HUES64 (cell line): ENCODE results near the gene MRPL14.

ENCODE experiments used
- H3K27ac ChIP-seq: 2 replicates; pipeline ENCODE4 v1.7.0; 2013; ENCODE audit warnings: low read depth, low read length, inconsistent platforms
- H3K27me3 ChIP-seq: 2 replicates; pipeline ENCODE4 v1.6.1; 2013; ENCODE audit warnings: mild to moderate bottlenecking, low read length; ENCODE audit not compliant: insufficient read depth
- H3K36me3 ChIP-seq: 2 replicates; pipeline ENCODE4 v1.6.1; 2013; ENCODE audit warnings: mild to moderate bottlenecking, low read length; ENCODE audit not compliant: insufficient read depth
- H3K4me1 ChIP-seq: 2 replicates; pipeline ENCODE4 v1.6.1; 2013; ENCODE audit warnings: mild to moderate bottlenecking, low read length, moderate library complexity; ENCODE audit not compliant: insufficient read depth
- H3K4me3 ChIP-seq: 2 replicates; pipeline ENCODE4 v1.5.1; 2013; ENCODE audit warnings: mild to moderate bottlenecking, low read length, moderate library complexity
- H3K9ac ChIP-seq: 2 replicates; pipeline ENCODE4 v1.6.1; 2013; ENCODE audit warnings: mild to moderate bottlenecking, low read depth, low read length
- H3K9me3 ChIP-seq: 2 replicates; pipeline ENCODE4 v1.6.1; 2013; ENCODE audit warnings: low read depth, low read length; ENCODE audit not compliant: insufficient read depth
- WGBS: fragments of 150-250, 120-280 bp; methylation state at CpG from one replicate; pipeline ENCODE4 v1.1.7; 2013; ENCODE audit warnings: missing lambda C conversion rate; 5-methylcytosine and 5-hydroxymethylcytosine counted together

MRPL14 gene

DNA sequence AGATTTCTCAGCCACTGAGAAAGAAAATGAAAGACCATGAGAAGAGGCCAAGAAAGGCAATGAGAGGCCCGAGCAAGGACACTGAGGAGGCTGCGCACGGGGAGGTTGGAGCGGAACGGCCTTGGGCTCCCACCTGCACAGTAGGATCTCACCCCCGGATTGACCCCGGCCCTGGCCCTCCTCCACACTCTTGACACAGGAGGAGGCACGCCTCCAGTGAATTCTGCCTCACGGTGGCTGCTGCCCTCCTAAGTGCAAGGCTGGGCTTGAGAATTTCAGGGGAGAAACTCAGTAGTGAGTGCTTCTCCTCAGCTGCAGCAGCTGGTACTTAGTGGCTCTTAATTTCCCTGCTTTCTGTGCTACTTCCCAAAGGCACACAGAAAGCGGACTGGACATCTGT, 18.0 kb downstream of the MRPL14 start:
- no peaks in the 10 kb centered on the region for H3K27me3 ChIP-seq
- H3K9me3 ChIP-seq, result no peaks in the 10 kb centered on the region
- H3K4me1 ChIP-seq, result no peaks in the 10 kb centered on the region
- no peak overlapping the region for H3K4me3 ChIP-seq
- 91% methylated on average over 10 of the region's 10 CpGs for WGBS
- no peak overlapping the region for H3K9ac ChIP-seq
- H3K27ac ChIP-seq, result no peak overlapping the region
- H3K36me3 ChIP-seq, result peaks cover 92% of the 10 kb centered on the region

DNA sequence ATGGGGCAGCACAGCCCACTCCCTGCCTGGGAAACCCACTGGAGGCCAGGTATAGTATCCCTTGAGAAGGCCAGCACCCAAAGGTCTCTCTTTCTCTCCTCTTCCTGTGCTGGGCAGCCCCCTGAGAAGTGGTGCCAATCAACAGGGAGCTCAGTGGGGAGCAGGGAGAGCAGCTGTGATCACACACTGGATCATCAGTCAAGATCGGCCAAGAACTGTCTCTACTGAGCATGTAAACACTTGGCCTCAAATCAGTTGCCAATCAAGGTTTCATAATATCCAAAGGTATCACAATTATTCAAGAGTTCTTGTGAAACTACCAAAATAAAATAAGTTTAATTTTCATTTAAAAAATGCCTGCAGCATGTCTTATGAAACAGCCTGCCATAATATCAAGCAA, 18.8 kb downstream of the MRPL14 start:
- Histone ChIP-seq H3K27ac (no peak overlapping the region), H3K9me3 (no peaks in the 10 kb centered on the region), H3K9ac (no peak overlapping the region), H3K4me3 (no peak overlapping the region), H3K4me1 (no peaks in the 10 kb centered on the region), H3K27me3 (no peaks in the 10 kb centered on the region), H3K36me3 (peaks cover 92% of the 10 kb centered on the region)
- 87% methylated on average over 1 of the region's 1 CpG for WGBS

DNA sequence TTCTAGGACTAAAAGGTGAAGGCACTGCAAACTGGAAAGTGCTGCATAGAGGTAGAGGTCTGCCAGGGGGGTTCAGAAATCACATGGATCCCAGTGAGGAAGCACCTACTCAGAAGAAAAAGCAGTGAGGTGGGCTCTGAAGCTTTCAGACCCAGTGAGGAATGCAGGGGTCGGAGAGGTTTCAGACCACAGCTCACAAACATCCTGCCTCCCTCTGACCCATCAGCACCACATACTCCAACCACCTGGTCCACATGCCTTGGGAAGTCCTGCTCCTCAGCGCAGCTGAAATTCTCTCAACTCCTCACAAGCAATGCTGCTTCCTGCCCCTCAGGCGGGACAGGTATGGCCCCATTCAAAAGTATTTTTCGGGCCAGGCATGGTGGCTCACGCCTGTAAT, 20.2 kb downstream of the MRPL14 start:
- WGBS, result 94% methylated on average over 5 of the region's 5 CpGs
- no peak overlapping the region for H3K9ac ChIP-seq
- H3K27me3 ChIP-seq, result no peaks in the 10 kb centered on the region
- peaks cover 81% of the 10 kb centered on the region for H3K36me3 ChIP-seq
- no peak overlapping the region for H3K27ac ChIP-seq
- H3K4me1 ChIP-seq, result peaks cover 3% of the 10 kb centered on the region; the same call in 1 of the 2 replicates
- no peak overlapping the region for H3K4me3 ChIP-seq
- H3K9me3 ChIP-seq, result no peaks in the 10 kb centered on the region

DNA sequence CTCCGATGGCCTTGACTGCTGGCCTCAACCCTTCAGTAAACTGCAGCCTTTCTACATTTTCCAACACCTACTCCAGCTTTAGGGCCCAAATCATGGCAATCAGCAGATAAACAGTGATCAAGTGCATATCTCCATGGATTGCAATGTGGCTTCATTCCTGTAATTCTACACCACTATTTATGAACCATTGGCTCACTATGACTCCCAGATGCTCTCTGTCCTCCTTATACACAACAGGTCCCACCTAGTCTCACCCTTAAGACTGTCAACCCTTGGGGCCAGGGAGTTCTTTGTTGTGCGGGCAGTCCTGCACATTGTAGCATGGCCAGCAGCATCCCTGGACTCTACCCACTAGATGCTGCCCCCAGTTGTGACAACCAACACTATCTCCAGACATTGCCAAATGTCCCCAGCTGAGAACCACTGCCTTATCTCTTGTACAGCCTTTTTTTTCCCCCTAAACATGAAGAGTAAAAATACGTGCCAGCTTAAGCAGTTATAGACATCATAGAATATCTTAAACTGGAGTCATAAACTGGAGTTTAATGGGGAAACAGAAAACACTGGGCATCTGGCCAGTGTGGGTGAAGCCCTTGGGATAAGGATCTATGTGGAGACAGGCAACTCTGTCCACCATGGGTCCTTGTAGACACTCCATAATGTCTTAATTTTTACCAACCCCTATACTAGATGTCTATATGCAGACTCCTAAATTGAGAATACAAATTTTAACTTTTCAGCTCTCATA, 21.1 kb downstream of the MRPL14 start:
- H3K9ac ChIP-seq, result no peak overlapping the region
- H3K27me3 ChIP-seq, result no peaks in the 10 kb centered on the region
- peaks cover 3% of the 10 kb centered on the region; the same call in 1 of the 2 replicates for H3K4me1 ChIP-seq
- H3K4me3 ChIP-seq, result no peak overlapping the region
- no peaks in the 10 kb centered on the region for H3K9me3 ChIP-seq
- 99% methylated on average over 3 of the region's 3 CpGs for WGBS
- no peak overlapping the region for H3K27ac ChIP-seq
- peaks cover 73% of the 10 kb centered on the region for H3K36me3 ChIP-seq

DNA sequence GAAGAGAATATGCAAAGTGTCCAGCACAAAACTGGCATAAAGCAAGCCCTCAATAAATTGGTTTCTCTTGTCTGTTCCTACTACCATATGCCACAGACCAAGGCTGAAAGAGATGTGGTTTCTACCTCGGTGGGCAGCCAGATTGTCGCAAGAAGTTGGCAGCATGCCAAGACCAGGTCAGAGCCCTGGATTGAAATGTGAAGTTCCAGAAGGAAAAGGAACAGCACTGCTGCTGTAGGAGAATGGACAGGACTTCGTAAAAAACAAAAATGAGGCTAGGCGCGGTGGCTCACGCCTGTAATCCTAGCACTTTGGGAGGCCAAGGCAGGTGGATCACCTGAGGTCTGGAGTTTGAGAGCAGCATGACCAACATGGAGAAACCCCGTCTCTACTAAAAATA, 22.1 kb downstream of the MRPL14 start:
- Histone ChIP-seq H3K27me3 (no peaks in the 10 kb centered on the region), H3K36me3 (peaks cover 66% of the 10 kb centered on the region), H3K9me3 (no peaks in the 10 kb centered on the region), H3K27ac (no peak overlapping the region), H3K4me3 (no peak overlapping the region), H3K4me1 (peaks cover 3% of the 10 kb centered on the region; the same call in 1 of the 2 replicates), H3K9ac (no peak overlapping the region)
- 97% methylated on average over 6 of the region's 7 CpGs for WGBS

DNA sequence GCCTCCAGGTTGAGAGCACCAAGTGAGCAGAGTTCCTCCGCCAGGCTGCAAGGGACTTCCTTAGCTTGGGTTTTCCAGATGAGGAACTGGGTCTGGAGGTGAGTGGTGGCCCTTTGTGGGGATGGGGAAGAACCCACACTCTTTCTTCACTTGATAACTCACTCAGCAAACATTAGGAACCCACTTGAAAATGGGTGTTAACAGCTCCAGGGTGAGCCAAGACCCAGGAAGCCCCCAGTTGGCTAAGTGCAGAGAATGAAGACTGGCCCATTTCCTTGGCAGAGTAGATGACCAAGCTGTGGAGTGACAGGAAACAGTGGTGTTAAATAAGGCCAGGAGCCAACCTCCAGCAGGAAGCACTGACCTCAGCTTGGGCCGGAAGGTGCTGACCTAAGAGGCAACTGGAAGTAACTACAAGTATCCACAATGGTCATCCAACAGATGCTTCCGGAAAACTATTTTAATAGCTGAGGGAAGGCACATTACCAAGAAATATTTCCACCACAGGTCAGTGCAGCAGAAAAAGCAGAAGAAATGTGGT, 22.7 kb downstream of the MRPL14 start:
- Histone ChIP-seq H3K27ac (no peak overlapping the region), H3K9me3 (no peaks in the 10 kb centered on the region), H3K4me1 (peaks cover 3% of the 10 kb centered on the region; the same call in 1 of the 2 replicates), H3K9ac (no peak overlapping the region), H3K4me3 (no peak overlapping the region), H3K27me3 (no peaks in the 10 kb centered on the region), H3K36me3 (peaks cover 65% of the 10 kb centered on the region)
- WGBS, result 100% methylated on average over 3 of the region's 3 CpGs

DNA sequence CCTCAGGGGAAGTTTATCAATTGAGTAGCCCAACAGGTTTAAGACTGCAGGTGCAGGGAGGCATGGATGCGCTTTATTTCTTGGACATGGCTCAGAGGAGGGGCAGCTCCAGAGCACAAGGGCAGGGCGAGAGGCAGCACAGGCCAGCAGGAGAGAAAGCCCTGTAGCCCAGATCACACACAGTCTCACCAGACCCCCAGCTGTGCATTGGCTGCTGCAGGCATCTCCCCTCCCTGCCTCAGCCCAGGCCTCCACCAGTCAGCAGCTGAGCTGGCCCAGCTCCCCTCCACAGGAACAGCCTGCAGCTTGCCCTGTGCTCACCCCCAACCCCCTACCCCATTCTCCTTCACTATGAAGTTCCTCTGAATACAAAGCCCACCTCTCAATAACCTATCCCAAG, 24.7 kb downstream of the MRPL14 start:
- 81% methylated on average over 2 of the region's 2 CpGs for WGBS
- Histone ChIP-seq H3K9ac (no peak overlapping the region), H3K27me3 (no peaks in the 10 kb centered on the region), H3K4me1 (peaks cover 3% of the 10 kb centered on the region; the same call in 1 of the 2 replicates), H3K36me3 (peaks cover 52% of the 10 kb centered on the region), H3K27ac (no peak overlapping the region), H3K9me3 (no peaks in the 10 kb centered on the region), H3K4me3 (no peak overlapping the region)

DNA sequence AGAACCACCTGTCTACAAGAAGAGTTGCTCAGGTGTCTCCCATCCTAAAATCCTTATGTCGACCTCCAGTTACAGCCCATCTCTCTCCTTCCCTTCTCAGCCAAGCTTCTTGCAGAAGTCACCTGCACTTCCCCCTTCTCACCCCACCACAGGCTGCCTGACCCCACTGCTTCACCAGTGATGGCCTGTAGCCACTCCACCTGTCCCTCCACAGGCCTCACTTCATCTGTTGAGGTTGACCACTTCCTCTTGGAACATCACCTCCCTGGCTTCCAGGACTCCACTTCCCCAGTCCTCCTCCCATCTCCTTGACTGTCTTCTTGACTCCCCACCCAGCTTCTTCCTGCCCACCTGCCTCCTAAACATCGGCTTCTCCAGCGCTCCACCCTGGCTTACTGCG, 25.4 kb downstream of the MRPL14 start:
- Histone ChIP-seq H3K4me1 (peaks cover 3% of the 10 kb centered on the region; the same call in 1 of the 2 replicates), H3K27ac (no peak overlapping the region), H3K9me3 (no peaks in the 10 kb centered on the region), H3K36me3 (peaks cover 48% of the 10 kb centered on the region), H3K9ac (no peak overlapping the region), H3K27me3 (no peaks in the 10 kb centered on the region), H3K4me3 (no peak overlapping the region)
- WGBS, result 87% methylated on average over 4 of the region's 4 CpGs

DNA sequence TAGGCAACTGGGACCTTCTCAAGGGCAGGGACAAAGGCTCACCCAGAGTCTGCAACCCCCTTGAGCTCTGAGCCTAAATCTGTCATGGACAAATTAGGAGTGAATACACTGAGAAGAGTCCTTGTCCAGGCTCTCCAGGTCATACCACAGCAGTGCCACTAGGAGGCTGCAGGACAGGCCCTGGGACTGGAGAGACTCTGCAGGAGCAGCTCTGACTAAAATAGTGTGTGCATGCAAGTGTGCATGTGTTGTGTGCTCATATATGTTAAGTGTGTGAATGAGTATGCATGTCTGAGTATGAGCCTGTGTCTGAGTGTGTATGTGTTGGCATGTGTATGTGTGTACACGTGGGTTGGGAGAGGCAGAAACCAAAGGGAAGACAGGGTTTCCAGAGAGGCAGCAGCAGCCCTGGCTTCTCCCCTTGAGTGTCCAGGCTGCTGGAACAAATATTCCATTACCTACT, 27.1 kb downstream of the MRPL14 start:
- 96% methylated on average over 1 of the region's 1 CpG for WGBS
- peaks cover 3% of the 10 kb centered on the region; the same call in 1 of the 2 replicates for H3K4me1 ChIP-seq
- no peak overlapping the region for H3K4me3 ChIP-seq
- peaks cover 33% of the 10 kb centered on the region for H3K36me3 ChIP-seq
- no peaks in the 10 kb centered on the region for H3K9me3 ChIP-seq
- no peak overlapping the region for H3K27ac ChIP-seq
- no peaks in the 10 kb centered on the region for H3K27me3 ChIP-seq
- no peak overlapping the region for H3K9ac ChIP-seq

DNA sequence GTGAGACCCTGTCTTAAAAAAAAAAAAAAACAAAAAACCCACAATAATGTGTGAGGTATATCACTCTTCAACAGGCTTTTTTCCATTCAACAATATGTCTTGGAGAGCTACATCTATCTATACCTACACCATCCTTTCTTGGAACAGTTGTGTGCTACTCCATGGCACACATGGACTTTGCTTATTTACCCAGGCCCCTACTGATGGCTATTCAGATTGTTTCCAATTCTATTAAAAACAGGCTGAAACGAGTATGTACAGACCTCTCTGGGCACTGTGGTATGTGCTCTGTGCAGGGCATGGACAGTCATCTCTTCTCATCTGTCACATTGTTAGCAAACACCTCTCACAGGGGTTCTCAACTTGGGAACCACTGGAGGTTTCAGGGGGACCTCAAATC, 28.1 kb downstream of the MRPL14 start:
- Histone ChIP-seq H3K9ac (no peak overlapping the region), H3K27ac (no peak overlapping the region), H3K36me3 (peaks cover 28% of the 10 kb centered on the region), H3K4me1 (peaks cover 3% of the 10 kb centered on the region; the same call in 1 of the 2 replicates), H3K27me3 (no peaks in the 10 kb centered on the region), H3K4me3 (no peak overlapping the region), H3K9me3 (no peaks in the 10 kb centered on the region)
- 82% methylated on average over 1 of the region's 1 CpG for WGBS

DNA sequence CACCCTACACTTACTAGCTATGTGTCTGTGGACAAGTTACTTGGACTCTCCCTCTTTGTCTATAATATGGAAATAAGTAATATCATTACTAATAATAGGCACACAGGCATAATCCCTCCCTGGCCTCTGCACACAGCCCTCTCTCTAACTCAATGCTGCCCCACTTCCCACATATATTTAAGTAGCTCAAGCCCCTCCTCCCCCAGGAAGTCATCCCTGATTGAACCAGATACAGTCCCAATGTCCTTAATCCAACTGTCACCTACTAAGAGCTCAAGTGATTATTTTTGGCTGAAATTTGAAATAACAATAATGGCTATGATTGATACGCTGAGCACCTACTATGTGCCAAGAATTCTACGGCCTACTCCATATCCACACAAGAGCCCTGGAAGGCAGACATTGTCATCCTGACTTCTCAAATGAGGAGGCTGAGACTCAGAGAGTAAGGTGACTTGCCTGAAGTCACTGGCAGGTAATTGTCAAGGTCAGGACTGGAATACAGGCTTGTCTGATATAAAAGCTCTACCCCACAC, 29.4 kb downstream of the MRPL14 start:
- Histone ChIP-seq H3K9me3 (no peaks in the 10 kb centered on the region), H3K27ac (no peak overlapping the region), H3K9ac (no peak overlapping the region), H3K27me3 (no peaks in the 10 kb centered on the region), H3K36me3 (peaks cover 18% of the 10 kb centered on the region), H3K4me1 (peaks cover 2% of the 10 kb centered on the region; the same call in 1 of the 2 replicates), H3K4me3 (no peak overlapping the region)
- 83% methylated on average over 1 of the region's 2 CpGs for WGBS
